Activated CD8-positive, alpha-beta T cell treated with anti-CD3 and anti-CD28 coated beads, Interleukin-2, amount 10 ng/mL, durations not matched to agents 7 days and 5 days (primary cell): ENCODE data around the gene LNX2. TPM values are rescaled to one million over a fixed set of nuclear protein-coding genes. Genes with fewer than 3 reads are reported as not detected.

Source experiments
- ATAC-seq: fragments of 150-1000 bp; cut with Tn5 transposase; one replicate; pipeline ENCODE4 v1.10.0; 2021; ENCODE audit warnings: moderate library complexity
- CTCF ChIA-PET: fragments of 350-600 bp; sonication (Branson Sonifier 250); formaldehyde crosslinking; loops from one replicate; lab custom pipeline; 2021; ENCODE audit warnings: antibody characterized with exemption; lab: Charles Lee
- POLR2A ChIA-PET: fragments of 350-600 bp; sonication (Branson Sonifier 250); formaldehyde crosslinking; loops from one replicate; lab custom pipeline; 2021; ENCODE audit warnings: antibody characterized with exemption; lab: Charles Lee
- DNase-seq: peaks from one replicate; pipeline ENCODE4 v3.0.0-alpha.2; 2020
- H3K27ac Mint-ChIP-seq: one replicate; pipeline ENCODE4 v1.8.0; 2021; ENCODE audit warnings: mild to moderate bottlenecking, mixed read lengths
- H3K27me3 Mint-ChIP-seq: one replicate; pipeline ENCODE4 v1.8.0; 2021; ENCODE audit warnings: low read depth, mixed read lengths
- H3K36me3 Mint-ChIP-seq: one replicate; pipeline ENCODE4 v1.8.0; 2021; ENCODE audit warnings: low read depth, mixed read lengths
- H3K4me1 Mint-ChIP-seq: one replicate; pipeline ENCODE4 v1.8.0; 2021; ENCODE audit warnings: low read depth, mixed read lengths
- H3K4me3 Mint-ChIP-seq: one replicate; pipeline ENCODE4 v1.8.0; 2021; ENCODE audit warnings: mild to moderate bottlenecking, mixed read lengths
- H3K9me3 Mint-ChIP-seq: one replicate; pipeline ENCODE4 v1.8.0; 2022; ENCODE audit warnings: mixed read lengths; ENCODE audit not compliant: insufficient read depth
- total RNA-seq, 2 experiments: library from RNA; stranded (reverse); gene quantifications; one replicate each; pipeline ENCODE4 v1.2.3, GENCODE V29; 2021

LNX2 gene
- total RNA-seq, 2 experiments from 2014 or later, result 7.1 to 7.6 TPM

DNA sequence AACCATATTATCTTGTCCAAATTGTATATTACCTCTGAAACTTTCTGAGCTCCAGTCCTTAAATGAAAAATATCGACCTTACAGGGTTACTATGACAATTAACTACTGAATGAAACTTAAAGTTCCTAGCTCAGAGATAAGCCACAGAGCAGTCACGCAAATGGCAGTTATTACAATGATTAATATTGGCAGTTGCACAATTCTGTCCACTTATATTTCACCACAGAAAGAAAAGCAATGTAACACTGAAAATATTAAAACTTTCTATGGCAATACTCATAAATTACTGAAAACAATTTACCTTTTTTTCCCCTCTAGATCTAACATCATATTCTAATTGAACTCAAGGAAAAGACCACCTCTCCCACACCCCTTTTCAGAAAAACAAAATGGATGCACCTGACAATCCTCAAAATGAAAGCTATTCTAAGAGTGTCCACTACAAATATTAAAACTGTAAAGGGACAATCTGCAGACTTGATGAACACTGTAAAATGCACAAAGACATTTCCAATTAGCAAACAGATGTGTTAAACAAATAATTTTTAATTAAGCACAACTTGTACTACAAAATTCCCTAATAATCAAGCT lies 14.6 kb downstream of the LNX2 start:
- H3K4me3 Mint-ChIP-seq, result no peak overlapping the region
- no peaks in the 10 kb centered on the region for H3K9me3 Mint-ChIP-seq
- no peaks in the 10 kb centered on the region for H3K27me3 Mint-ChIP-seq
- peaks cover 7% of the 10 kb centered on the region for H3K36me3 Mint-ChIP-seq
- DNase-seq, result no peak
- no peak for ATAC-seq
- H3K4me1 Mint-ChIP-seq, result peaks cover 9% of the 10 kb centered on the region
- ChIA-PET POLR2A (no interaction called here), CTCF (no interaction called here)
- H3K27ac Mint-ChIP-seq, result no peak overlapping the region

DNA sequence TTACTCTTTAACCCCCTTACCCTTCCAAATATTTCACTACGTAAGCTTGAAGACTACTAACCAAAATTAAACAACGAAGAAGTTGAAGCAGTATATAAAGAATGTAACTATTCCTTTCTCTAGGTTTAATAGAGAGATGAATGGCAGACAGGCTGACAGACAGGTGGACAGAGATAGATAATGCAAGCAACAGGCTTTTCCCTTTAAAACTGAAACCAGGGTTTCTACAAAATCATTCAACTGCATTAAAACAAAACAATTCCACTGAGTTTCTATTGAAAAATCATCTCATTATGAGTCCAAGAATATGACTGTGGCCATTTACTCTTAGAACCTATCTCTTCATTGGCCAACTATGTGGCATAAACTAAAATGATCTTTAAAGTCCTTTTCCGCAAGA lies 15.2 kb downstream of the LNX2 start:
- Mint-ChIP-seq H3K27ac (no peak overlapping the region), H3K4me1 (peaks cover 7% of the 10 kb centered on the region), H3K36me3 (peaks cover 7% of the 10 kb centered on the region), H3K9me3 (no peaks in the 10 kb centered on the region), H3K27me3 (no peaks in the 10 kb centered on the region), H3K4me3 (no peak overlapping the region)
- ATAC-seq, result no peak
- ChIA-PET POLR2A (no interaction called here), CTCF (no interaction called here)
- no peak for DNase-seq

GRCh38 chr13:27601803-27602202 lies 18.5 kb downstream of the LNX2 start:
- Mint-ChIP-seq H3K36me3 (peaks cover 7% of the 10 kb centered on the region), H3K4me3 (no peak overlapping the region), H3K27me3 (no peaks in the 10 kb centered on the region), H3K27ac (no peak overlapping the region), H3K4me1 (peaks cover 4% of the 10 kb centered on the region), H3K9me3 (no peaks in the 10 kb centered on the region)
- no peak for ATAC-seq
- DNase-seq, result no peak
- CTCF ChIA-PET, result interaction anchor here (1.0 kb wide), 1 partner anchor 220 kb away, joined by 3 read pairs; no protein-coding TSS in a partner anchor
- POLR2A ChIA-PET, result no interaction called here

DNA sequence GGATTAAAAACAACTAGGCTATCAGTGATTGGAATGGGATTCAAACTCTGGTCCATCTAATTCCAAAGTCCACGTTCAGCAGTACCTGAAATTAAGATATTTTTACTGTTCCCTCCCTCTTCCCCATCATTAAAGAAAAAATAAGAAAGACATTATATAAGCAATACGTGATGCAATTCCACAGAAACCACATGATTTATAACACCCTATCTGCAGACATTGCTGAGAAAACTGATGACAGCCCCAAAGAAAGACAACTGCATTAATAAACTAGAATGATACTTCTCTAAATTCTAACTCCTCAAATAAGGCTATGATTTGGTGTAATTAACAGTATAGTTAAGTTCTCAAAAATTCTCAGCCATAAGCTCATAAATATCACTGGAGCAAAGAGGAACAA lies 19.1 kb downstream of the LNX2 start:
- DNase-seq (no peak), ATAC-seq (no peak)
- H3K36me3 Mint-ChIP-seq, result peaks cover 7% of the 10 kb centered on the region
- no peaks in the 10 kb centered on the region for H3K9me3 Mint-ChIP-seq
- H3K4me1 Mint-ChIP-seq, result peaks cover 4% of the 10 kb centered on the region
- ChIA-PET POLR2A (no interaction called here), CTCF (no interaction called here)
- no peak overlapping the region for H3K27ac Mint-ChIP-seq
- no peak overlapping the region for H3K4me3 Mint-ChIP-seq
- no peaks in the 10 kb centered on the region for H3K27me3 Mint-ChIP-seq

GRCh38 chr13:27600711-27601110 lies 19.6 kb downstream of the LNX2 start:
- ATAC-seq, result no peak
- ChIA-PET CTCF (interaction anchor here (2.3 kb wide), 1 partner anchor 20 kb away, joined by 5 read pairs; no protein-coding TSS in a partner anchor), POLR2A (no interaction called here)
- Mint-ChIP-seq H3K4me1 (peaks cover 4% of the 10 kb centered on the region), H3K4me3 (no peak overlapping the region), H3K9me3 (no peaks in the 10 kb centered on the region), H3K27ac (no peak overlapping the region), H3K27me3 (no peaks in the 10 kb centered on the region), H3K36me3 (peaks cover 5% of the 10 kb centered on the region)
- DNase-seq, result no peak

DNA sequence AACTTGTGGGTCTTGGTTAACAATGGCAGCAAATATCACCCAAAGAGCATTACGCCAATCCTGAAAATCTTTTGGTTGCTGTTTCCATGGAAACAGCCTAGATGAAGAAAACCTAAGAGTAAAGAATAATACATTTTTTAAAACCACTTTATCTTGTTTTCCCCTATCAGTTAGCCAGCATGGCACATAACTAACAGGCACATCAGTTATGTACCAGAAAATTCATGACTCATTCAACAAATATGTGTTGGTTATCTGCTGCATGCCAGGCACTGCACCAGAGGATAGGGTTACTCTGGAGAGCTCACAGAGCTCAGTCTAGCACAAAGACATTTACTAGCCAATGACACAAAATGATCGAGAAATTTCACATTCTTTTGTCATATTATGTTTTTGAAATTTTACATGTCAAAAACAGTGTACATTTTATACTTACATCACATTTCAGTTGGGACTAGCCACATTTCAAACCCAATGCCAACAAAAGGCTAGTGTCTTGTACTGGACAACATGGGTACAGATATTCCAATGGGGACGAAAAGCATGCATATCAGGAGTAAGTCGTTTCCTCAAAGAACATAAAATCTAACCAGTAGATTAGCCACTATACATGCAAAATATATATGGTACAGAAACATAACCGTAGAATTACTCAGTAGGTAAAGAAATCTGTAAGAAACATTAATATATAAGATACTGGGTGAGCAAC lies 20.3 kb downstream of the LNX2 start:
- Mint-ChIP-seq H3K9me3 (no peaks in the 10 kb centered on the region), H3K27ac (no peak overlapping the region), H3K4me1 (peaks cover under 1% of the 10 kb centered on the region), H3K4me3 (no peak overlapping the region), H3K36me3 (peaks cover 5% of the 10 kb centered on the region), H3K27me3 (no peaks in the 10 kb centered on the region)
- ATAC-seq (no peak), DNase-seq (no peak)
- ChIA-PET POLR2A (no interaction called here), CTCF (interaction anchor here (2.3 kb wide), 1 partner anchor 21 kb away, joined by 5 read pairs; no protein-coding TSS in a partner anchor)

- H3K36me3 Mint-ChIP-seq, result peaks cover 3% of the 10 kb centered on the region
- POLR2A ChIA-PET, result no interaction called here
- no peaks in the 10 kb centered on the region for H3K4me1 Mint-ChIP-seq
- no peak overlapping the region for H3K4me3 Mint-ChIP-seq
- ATAC-seq (no peak), DNase-seq (no peak)
- H3K27ac Mint-ChIP-seq, result no peak overlapping the region
- no peaks in the 10 kb centered on the region for H3K27me3 Mint-ChIP-seq
- H3K9me3 Mint-ChIP-seq, result no peaks in the 10 kb centered on the region
- CTCF ChIA-PET, result interaction anchor here (1.2 to 2.3 kb wide), 3 partner anchors 22 to 231 kb away, joined by 3 to 5 read pairs (median 3); no protein-coding TSS in a partner anchor
Measured at GRCh38 chr13:27599096-27599495, 21.2 kb downstream of the LNX2 start.

- Mint-ChIP-seq H3K36me3 (no peaks in the 10 kb centered on the region), H3K4me3 (no peak overlapping the region), H3K27me3 (no peaks in the 10 kb centered on the region), H3K27ac (no peak overlapping the region), H3K9me3 (no peaks in the 10 kb centered on the region), H3K4me1 (no peaks in the 10 kb centered on the region)
- no peak for DNase-seq
- ChIA-PET CTCF (interaction anchor here (0.9 to 1.0 kb wide), 2 partner anchors 213 to 235 kb away, joined by 3 read pairs; no protein-coding TSS in a partner anchor), POLR2A (no interaction called here)
- no peak for ATAC-seq
Measured at GRCh38 chr13:27595055-27595811, 25.1 kb downstream of the LNX2 start.

- ChIA-PET CTCF (no interaction called here), POLR2A (no interaction called here)
- Mint-ChIP-seq H3K4me3 (no peak overlapping the region), H3K9me3 (peaks cover under 1% of the 10 kb centered on the region), H3K36me3 (no peaks in the 10 kb centered on the region), H3K27ac (no peak overlapping the region), H3K27me3 (no peaks in the 10 kb centered on the region), H3K4me1 (no peaks in the 10 kb centered on the region)
- ATAC-seq, result no peak
- no peak for DNase-seq
Measured at GRCh38 chr13:27593267-27593666, 27.1 kb downstream of the LNX2 start.

GRCh38 chr13:27592865-27593264 lies 27.5 kb downstream of the LNX2 start:
- DNase-seq, result no peak
- Mint-ChIP-seq H3K4me3 (no peak overlapping the region), H3K4me1 (no peaks in the 10 kb centered on the region), H3K36me3 (no peaks in the 10 kb centered on the region), H3K27ac (no peak overlapping the region), H3K27me3 (no peaks in the 10 kb centered on the region), H3K9me3 (peaks cover 3% of the 10 kb centered on the region)
- POLR2A ChIA-PET, result no interaction called here
- CTCF ChIA-PET, result no interaction called here
- ATAC-seq, result no peak

DNA sequence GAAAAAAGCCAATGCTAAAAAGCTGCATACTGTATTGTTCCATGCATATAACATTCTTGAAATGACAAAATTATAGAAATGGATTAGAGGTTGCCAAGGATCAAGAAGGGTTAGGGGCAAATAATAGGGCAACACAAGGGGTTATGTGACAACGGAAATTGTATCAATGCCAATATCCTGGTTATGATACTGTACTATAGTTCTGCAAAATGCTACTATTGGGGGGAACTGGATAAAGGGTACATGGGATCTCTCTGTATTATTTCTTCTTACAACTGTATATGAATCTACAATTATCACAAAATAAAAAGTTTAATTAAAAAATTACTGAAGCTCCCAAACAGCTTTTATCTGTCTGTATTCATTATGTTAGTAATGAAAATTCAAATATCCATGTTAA lies 31.9 kb downstream of the LNX2 start:
- H3K9me3 Mint-ChIP-seq, result peaks cover 3% of the 10 kb centered on the region
- H3K27me3 Mint-ChIP-seq, result no peaks in the 10 kb centered on the region
- H3K27ac Mint-ChIP-seq, result no peak overlapping the region
- DNase-seq, result no peak
- ATAC-seq, result no peak
- ChIA-PET POLR2A (interaction anchor here (1.7 kb wide), 1 partner anchor 32 kb away, joined by 4 read pairs; the partner anchor contains the start of gene LNX2), CTCF (interaction anchor here (0.6 kb wide), 1 partner anchor 31 kb away, joined by 3 read pairs; no protein-coding TSS in a partner anchor)
- H3K36me3 Mint-ChIP-seq, result peaks cover 6% of the 10 kb centered on the region
- H3K4me3 Mint-ChIP-seq, result no peak overlapping the region
- H3K4me1 Mint-ChIP-seq, result peaks cover 24% of the 10 kb centered on the region
